GM18511 (cell line): ENCODE measurements around the gene GFRA3.
A peak's percentile ranks its signal among the peaks of the same experiment; 100 is the strongest.
"Not testable (repeated sequence)": the region's sequence is repeated elsewhere in the genome, so short reads cannot be mapped to it uniquely, and the experiment has no call there.

Experiments used
- ATAC-seq: cut with Tn5 transposase; IDR thresholded peaks from one replicate; pipeline ENCODE4 v1.9.1; 2021; ENCODE audit warnings: mild to moderate bottlenecking, moderate library complexity; ENCODE audit not compliant: unreplicated experiment

GFRA3 gene

DNA sequence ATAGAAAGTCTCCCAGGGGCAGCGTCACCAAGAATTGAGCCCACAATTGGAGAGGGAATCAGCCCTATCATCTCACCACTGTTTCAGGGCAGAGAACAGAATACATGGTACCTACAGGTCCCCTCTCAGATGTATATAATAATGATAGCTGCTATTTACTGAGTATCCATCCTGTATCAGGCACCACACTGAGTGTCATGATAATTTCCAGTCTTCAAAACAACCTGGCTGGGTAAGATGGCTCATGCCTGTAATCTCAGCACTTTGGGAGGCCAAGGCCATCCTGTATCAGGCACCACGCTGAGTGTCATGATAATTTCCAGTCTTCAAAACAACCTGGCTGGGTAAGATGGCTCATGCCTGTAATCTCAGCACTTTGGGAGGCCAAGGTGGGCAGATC, 26.6 kb downstream of the GFRA3 start:
- not testable (repeated sequence) for ATAC-seq

DNA sequence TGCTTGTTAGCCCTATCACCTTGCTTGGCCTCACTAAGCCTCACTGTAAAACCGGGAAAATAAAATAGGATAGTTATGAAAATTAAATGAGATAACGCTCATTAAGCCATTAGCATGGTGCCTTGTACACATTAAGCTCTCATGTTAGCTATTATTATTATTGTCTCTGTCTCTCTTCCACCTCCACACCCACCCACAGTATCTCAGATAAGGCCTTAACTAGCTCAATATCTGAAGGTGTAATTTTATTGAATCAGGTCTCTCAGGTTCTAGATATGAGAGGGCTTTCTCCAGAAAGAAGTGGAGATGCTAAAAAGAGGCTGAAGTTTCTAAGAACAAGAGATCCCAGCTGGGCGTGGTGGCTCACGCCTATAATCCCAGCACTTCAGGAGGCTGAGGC, 27.6 kb downstream of the GFRA3 start:
- ATAC-seq, result no peak

DNA sequence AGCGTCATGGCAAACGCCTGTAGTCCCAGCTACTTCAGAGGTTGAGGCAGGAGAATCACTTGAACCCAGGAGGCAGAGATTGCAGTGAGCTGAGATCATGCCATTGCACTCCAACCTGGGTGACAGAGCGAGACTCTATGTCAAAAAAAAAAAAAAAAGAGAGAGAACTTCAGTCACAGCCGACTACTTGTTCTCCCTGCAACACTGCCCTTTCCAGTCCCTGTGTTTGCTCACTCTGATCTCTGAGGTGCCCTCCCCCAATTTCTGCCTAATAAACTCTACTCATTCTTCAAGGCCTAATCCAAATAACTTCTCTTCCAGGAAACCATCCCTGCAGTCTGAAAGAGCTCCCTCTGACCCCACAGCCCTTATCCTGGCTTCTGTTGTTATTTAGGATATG, 28.1 kb downstream of the GFRA3 start:
- no peak for ATAC-seq

DNA sequence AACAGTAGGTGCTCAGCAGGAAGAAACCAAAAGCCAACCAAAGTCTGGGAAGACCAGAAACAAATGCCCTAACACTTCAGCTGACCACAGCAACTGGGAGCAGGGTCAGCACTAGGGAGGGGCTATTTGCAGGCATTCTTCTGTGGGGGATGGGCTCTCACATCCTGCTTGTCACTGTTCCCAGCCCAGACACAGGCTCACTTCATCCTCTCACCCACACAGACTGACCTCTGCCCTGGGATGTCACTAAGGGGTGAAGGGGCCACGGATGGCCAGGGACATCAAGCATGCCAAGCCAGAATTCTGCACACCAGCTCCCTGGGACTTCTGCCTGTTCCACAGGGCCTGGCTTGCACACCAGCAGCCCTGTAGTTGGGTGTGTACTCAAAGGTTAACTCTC, 28.7 kb downstream of the GFRA3 start:
- ATAC-seq, result no peak

DNA sequence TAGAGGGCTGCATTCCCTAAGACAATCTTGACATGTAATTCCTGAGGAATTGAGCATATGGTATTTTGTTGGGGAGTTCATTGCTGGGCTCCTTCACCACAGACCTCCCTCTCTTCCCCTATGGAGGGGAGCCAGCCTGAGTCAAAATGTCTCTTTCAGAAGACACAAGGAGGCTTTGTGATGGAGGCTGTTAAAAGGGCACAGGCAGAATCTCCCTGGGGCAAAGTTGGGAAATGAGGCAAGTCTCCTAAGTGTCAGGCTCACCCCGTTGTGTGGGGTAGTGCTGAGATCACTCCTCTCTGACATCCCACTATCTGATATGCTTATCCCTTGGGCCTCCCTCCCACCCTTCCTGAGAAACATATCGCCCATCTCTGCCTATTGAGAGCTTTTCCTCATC, 30.6 kb downstream of the GFRA3 start:
- no peak for ATAC-seq

DNA sequence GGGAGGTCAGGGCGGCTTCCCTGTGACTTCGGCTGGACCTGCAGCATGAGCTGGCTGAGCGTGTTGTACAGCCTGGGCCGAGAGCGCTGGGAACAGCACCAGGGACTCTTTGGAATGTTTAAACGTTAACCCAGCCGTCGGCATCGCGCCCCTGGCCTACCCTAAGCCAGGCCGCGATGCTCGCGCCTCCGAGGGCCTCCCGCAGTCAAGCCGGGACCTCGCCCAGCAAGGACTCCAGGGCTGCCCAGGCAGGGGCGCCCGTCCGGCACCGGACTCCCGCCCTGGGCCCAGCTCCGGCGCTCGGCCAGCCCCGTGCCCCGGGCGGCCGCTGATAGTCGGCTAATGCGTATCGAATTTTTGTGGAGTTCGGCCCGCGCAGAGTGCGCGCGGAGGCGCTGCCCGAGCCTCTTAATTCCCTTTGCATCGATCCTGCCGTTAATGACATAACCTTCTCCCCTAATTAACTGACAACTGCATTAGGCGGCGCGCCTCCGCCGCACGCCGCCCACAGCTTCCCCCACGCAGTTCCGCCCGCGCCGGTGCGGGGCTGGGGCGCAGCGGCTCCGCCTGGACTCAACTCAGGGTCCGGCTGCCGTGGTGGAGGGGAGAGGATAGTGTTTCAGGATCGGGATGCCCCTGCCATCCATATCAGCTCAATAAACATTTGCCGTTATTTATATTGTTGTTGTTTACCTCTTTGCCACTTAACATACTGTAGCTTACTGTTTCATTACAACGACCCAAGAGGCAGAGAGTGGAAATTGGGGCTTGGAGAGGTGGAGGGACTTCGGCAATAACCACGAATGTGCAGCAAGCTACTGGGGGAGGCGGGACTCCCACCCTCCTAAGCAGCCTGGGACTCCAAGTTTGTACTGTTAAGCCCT, 32.5 kb downstream of the GFRA3 start:
- no peak for ATAC-seq

DNA sequence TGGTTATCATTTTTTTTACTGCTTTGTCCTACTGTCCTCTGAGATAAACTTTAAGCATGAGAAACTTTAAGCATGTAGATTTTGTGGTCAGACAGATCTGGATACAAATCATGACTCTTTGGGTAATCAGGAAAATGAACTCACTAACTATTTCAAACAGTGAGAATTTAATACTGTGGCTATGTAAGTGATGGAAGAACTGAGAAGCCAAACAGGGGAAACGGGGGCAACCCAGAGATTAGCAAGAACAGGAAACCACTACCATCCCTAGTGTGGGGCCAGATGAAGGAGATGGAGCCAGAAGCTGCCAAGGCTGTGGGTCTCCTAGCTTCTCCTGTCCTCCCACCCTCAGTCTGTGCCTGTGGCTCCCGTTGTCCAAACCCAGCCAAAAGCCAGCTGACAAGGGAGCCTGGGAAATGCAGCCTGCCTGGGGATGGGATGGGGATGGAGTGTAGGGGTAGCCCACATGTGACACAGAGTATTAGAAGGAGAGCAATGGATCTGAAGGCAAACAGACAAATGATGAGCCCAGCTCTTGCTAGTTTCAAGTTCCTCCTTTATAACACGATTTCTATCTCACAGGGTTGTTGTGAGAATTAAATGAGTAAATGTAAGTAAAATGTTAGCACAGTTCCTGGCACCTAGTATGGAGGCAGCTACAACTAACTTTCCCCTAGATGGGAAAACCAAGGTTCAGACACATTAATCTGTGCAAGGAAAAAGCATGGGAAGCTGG, 33.6 kb downstream of the GFRA3 start:
- no peak for ATAC-seq

DNA sequence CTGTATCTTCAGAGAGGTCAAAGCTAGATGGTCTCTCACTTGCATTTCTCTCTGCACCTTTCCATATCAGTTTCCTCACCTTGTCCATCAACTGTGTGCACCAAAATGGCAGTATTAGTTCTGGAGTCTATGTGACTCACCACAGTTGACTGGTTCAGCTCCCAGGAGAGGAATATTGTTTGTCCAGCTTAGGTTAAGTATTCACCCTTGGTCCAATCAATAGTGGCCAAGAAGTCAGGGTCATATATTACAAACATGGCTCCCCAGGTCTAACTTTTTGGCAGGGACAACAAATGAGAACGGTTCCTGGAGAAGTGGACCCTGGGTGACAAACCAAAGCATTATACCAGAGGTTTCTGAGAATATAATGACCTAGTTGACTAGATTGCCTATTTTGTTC, 36.4 kb downstream of the GFRA3 start:
- ATAC-seq, result no peak

DNA sequence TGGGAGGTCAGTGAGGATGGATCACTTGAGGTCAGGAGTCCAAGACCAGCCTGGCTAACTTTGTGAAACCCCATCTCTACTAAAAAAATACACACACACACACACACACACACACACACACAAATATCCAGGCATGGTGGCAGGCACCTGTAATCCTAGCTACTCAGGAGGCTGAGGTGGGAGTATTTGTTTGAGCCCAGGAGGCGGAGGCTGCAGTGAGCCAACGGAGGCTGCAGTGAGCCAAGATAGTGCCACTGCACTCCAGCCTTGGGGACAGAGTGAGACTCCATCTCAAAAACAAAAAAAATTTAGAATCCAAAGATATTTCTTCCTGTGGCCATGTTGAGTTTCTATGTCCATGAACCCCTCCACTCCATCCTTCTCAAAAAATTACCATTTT, 39.8 kb downstream of the GFRA3 start:
- no peak for ATAC-seq

DNA sequence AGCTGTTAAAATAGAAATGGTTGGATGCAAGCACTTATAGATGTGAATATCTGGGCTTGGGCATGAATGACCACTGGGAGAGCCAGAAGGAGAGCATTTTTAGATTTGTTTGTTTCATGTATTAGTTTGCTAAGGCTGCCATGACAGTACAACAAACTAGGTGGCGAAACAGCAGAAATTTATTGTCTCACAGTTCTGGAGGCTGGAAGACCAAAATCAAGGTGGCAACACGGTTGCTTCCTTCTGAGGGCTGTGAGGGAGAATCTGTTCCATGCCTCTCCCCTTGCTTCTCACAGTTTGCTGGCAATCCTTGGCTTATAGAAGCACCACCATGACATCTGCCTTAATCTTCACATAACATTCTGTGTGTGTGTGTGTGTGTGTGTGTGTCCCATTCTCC, 41.1 kb downstream of the GFRA3 start:
- no peak for ATAC-seq

DNA sequence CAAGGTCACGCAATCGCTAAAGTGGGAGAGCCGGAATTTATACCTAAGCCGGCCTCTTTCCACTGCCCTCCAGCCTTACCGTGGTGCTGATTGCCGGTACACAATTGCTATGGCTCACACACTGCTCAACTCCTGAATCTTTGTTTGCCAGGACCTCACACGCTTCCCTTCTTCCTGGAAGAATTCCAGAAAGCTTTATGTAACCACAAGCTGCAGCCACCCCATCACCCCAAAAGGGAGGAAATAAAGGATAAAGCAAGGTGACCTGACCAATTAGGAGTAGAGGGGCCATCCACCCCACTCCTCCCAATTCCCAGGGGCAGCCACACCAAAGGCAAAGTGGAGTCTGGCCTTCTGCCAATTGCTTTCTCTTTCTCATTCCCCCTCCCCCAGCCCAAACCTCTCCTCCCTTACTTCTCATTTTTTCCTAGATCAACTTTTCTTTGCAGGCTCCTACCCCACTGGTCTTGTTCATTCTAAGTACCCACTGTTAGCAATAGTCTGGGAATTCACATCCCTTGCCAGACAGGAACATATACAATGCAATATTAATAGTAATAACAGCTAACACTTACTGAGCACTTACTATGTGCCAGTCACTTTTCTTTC, 43.3 kb downstream of the GFRA3 start:
- ATAC-seq, result no peak

DNA sequence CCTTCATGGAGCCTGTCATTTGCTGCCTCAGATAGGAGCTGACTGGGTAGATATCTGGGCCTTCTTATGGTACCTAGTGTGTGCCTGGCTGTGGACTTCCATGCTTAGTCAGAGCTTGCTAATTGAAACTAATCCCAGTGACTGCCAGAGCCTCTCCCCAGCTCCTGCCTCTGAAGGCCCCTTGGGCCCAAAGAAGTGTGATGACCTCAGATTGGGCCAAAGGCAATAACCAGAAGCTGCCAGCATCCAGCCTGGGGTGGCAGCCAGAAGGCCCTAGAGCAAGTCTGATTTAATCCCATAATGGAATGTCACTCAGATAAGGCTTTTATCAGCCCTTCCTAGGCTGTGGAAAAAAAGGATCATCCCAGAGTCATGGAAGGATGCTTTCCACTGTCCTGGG, 44.2 kb downstream of the GFRA3 start:
- ATAC-seq, result no peak

DNA sequence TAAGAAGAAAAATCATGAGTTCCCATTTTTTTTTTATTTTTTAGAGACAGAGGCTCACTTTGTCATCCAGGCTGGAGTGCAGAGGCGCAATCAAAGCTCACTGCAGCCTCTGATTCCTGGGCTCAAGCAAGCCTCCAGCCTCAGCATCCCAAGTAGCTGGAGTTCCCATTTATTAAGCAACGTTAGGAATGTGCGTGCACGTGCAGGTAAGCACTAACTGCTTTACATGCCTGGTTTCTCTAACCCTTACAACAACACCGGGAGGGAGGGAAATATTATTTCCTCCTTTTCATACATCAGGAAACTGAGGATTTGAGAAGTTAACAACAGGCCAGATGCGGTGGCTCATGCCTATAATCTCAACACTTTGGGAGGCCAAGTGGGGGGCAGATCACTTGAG, 45.0 kb downstream of the GFRA3 start:
- ATAC-seq, result no peak

DNA sequence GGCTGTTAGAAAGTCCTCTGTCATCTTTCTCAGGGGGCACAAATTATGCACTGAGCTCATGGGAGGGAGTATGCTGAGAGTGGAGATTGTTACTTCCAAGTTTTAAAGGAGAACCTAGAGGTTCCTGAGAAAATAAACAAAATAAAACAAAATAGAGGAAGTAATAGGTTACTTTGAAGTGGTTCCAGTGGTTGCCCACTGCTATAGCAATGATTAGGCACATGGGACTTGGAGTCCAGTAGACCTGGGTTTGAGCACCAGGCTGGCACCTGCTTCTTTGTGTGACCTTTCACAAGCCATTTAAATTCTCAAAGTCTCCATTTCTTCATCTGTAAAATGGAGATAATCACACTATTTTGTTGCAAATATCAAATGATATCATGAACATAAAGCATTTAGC, 47.5 kb downstream of the GFRA3 start:
- ATAC-seq, result no peak

DNA sequence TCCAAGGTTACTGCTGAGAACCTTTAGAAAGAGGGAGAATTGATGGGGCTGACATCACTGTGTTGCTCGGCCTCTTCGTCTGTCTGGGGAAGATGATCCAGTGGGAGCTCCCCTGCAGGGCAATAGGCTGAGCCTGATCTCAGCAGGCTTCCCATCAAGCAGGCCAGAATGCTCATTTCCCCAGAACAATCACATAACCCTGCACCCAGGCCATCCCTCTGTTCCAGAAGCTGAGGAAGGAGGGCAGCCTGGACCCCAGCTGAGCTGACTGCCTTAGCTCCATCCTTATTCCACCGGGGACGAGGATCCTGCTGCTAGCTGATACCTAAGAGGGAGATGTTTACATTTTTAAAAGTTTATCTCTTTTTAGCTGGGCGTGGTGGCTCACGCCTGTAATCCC, 49.7 kb downstream of the GFRA3 start:
- no peak for ATAC-seq

DNA sequence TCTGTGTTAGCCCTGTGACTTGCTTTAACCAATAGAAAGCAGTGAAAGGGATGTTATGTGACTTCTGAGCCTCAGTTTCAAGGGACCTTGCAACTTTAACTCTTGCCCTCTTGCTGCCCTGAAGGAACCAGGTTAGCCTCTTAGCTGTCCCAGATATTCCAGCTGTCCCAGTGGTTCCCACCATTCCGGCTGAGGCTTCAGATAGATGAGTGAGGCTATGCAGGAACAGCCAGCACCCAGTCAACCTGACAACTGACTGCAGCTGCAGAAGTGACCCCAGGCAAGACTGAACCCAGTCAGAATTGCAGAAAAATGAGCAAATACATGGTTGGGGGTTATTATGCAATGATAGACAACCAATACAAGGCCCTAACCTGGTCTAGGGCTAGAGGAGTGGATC, 50.9 kb downstream of the GFRA3 start:
- no peak for ATAC-seq

DNA sequence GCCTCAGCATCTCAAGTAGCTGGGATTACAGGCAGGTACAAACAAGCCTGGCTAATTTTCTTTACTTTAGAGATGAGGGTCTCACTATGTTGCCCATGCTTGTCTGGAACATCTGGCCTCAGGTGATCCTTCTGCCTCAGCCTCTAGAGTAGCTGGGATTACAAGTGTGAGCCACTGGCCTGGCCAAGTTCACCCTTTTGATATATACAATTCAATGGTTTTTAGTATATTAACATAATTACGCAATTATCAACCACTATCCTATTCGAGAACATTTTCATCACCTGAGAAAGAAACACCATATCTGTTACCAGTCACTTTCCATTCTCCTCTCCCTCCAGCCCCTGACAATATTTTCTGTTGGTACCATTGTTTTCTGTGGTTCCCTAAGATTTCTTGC, 57.6 kb downstream of the GFRA3 start:
- ATAC-seq, result no peak

DNA sequence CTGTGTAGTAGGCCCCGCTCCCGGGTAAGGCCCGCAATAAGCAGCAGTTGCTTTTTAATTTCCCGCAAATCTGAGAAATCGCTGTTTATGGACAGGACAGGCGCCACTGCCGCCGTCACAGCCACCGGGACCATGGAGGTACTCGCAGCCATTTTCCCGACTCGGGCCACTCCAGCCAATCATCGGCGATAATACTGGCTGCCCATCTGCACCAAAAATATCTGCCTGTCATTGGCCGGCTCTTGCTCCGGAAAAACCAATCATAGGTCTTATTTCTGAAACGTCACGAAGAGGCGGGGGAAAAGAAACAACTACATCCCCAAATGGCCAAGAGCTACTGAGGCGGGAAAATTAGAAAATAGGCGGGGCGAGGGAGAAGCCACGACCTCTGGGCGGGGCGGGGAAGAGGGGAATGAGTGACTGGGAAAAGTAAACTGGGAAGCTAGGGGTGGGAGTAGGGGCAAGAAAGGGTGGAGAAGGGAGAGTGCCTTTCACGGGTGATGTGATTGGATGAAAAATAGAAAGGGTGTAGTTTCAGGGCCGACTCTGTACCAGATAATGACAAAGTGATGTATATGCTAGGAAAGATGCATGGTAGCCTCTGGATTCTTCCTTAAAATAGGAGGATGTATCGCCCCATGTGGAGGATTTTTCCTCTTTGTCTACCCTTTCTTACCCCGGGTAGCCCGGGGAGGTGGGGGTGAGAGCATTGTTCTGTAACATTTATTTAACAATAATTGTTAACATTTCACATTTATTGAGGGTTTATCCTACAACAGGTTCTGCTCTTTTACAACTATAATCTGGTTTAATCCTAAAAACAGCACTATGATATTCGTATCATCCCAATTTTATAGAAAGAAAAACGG, 61.0 kb downstream of the GFRA3 start, which contains the start of gene CDC23:
Gene CDC23 (minus strand): TSS at position 163 of the 869 bp plus-strand sequence. CDS start 11 bp downstream, at position 152.
- ATAC-seq, result peak; percentile 96

DNA sequence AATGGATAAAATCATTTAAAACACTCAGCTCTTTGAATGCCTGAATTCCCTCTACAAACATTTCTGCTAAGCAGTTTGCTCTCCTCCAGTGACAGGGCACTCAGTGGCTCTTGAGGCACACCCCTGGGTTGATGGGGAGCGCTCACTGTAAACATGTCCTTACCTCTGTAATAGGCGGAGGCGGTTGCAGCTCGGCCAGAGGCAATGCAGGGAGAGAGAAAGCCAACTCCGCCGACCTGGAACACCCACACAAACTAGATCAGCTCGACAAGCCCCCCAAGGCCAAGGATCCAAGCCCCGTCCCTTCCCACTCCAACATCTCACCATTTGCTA, 61.6 kb downstream of the GFRA3 start:
- ATAC-seq, result peak; percentile 29

DNA sequence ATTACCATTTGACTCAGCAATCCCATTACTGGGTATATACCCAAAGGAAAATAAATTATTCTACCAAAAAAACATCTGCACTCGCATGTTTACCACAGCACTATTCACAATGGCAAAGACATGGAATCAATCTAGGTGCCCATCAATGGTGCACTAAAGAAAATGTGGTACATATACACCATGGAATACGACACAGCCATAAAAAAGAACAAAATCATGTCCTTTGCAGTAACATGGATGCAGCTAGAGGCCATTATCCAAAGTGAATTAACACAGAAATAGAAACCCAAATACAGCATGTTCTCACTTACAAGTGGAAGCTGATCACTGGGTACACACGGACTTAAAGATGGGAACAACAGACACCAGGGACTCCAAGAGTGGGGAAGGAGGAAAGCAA, 63.4 kb downstream of the GFRA3 start:
- ATAC-seq, result no peak
